ENCODE data around the gene ADRA1B.

DNA sequence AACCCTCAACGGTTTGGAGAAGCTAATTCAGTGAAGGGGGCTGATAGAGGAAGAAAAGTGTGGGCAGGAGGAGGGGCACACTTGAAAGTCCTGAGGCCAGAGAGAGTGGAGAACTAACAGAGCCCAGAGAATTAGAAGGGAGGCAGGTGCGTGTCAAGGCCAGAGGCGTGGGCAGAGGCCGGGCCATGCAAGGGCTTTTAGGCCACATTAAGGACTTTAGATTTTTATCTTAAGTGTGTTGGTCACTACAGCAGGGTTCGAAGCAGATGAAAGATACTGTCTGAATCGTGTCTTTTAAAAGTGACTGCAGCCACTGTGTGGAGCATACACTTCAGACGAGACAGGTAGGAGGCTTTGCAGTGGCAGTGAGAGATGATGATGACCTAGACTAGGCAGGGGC, 6.7 kb downstream of the ADRA1B start:
- TF ChIP-seq JUN (IDR thresholded peaks at IDR 0.05; ENCODE audit: borderline replicate concordance, insufficient read depth, insufficient read length, low read depth) (no peak), CTCF (IDR thresholded peaks at IDR 0.05; ENCODE audit: extremely low read depth in 1 of 2, insufficient read depth in 1 of 2, low read depth in 1 of 2, low read length in 2 of 2) (no peak), POLR2AphosphoS5 (IDR thresholded peaks at IDR 0.05; ENCODE audit: insufficient read depth, low read depth, low read length) (no peak), POLR2A (IDR thresholded peaks at IDR 0.05; ENCODE audit: low read depth, low read length) (no peak), EZH2 (IDR thresholded peaks at IDR 0.05; ENCODE audit: borderline replicate concordance, low read depth, low read length, severe bottlenecking) (no peak)
